GM13977 (cell line): ENCODE data around the gene JPT2.

Experiments used
- DNase-seq: peaks from one replicate; pipeline ENCODE4 v3.0.0; 2012; ENCODE audit warnings: low spot score
- CTCF ChIP-seq: IDR thresholded peaks from 2 replicates; pipeline ENCODE4 v1.5.1; 2012; ENCODE audit warnings: mild to moderate bottlenecking, control low read depth; ENCODE audit not compliant: insufficient read depth; ENCODE audit errors: extremely low read depth, missing control alignments
- in situ Hi-C: fragments of 300-500 bp; cut with MboI; formaldehyde crosslinking; loops from one replicate; pipeline ENCODE4 v1.12.0; 2022; ENCODE audit warnings: low sequenced_read_pairs, low pct_unique_long_range_greater_than_20kb, mixed read lengths, inconsistent platforms; ENCODE audit not compliant: unreplicated experiment

The JPT2 gene

DNA sequence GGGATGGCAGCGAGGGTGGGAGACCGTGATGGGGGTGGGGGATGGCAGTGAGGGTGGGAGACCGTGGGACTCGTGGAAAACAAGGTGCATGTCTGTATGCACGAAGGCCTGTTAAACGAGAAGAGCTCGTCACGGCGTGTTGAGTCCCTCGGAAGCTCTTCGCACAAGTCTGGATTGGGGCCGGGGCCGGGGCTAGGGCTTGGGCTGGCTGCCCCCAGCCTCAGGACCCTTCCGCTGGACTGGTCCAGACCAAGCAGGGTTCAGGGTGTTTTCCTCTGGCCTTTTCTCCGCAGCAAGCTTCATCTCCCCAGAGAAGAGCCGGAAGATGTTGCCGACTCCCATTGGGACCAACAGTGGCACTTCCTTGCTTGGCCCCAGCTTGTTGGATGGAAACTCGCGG is 7.7 kb upstream of the JPT2 start:
- no peak for DNase-seq
- in situ Hi-C loops, result no loop called here
- no peak for TF ChIP-seq CTCF

- no peak for TF ChIP-seq CTCF
- no peak for DNase-seq
- in situ Hi-C loops, result no loop called here
Measured at GRCh38 chr16:1670866-1671265, 7.2 kb upstream of the JPT2 start.

DNA sequence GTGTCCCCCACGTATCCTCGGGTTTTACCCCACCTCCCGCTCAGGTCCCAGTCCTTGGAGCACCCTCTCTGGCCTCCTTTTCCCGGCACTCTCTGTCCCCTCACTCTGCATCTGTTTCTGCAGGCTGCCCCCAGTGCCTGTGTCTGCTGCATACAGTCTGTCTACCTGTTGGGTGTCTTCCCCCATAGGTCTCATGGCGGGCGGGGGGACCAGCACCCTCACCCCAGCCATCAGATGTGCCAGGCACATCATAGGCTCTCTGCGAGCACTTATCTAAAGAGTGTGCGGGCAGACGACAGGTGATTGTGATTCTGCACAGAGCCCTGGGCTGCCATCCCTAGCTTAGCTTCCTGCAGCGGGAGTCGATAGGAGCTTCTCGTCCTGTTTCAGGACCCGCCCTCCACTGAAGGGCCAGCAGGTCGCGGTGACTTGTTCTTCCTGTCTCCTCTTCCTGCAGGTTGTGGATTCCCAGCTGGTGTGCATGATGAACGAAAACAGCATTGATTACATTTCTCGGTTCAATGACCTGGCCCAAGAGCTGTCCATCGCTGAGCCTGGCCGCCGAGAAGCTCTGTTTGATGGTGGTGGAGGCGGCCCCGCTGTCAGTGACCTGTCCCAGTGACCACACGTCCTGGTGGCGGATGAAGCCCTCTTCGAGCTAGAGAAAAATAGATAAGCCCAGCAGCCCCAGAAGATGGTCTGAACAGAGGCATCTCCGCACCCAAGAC is 4.5 kb upstream of the JPT2 start:
- in situ Hi-C loops, result no loop called here
- no peak for TF ChIP-seq CTCF

DNA sequence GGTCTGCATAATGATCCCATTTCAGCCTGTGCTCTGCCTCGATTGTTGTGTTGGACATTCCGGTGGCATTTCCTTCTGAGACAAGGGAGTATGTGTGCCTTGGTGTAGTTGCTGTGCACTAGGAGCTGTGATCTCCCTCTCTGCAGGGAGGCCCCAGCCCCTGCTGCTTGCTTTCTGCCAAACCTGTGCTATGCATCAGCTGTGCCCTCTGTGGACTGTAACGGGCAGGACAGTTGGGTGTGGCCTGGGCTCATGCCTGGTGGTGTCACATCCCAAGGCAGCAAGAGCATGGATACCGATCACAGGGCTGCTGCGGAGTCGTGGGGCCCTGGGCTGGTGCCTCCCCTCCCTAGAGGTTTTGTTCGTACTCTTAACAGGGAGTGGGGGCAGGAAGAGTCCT is 3.8 kb upstream of the JPT2 start:
- no peak for TF ChIP-seq CTCF
- in situ Hi-C loops, result no loop called here
- DNase-seq, result no peak

More for the DNA sequence above, 4.5 kb upstream of the JPT2 start:
- DNase-seq, result no peak

DNA sequence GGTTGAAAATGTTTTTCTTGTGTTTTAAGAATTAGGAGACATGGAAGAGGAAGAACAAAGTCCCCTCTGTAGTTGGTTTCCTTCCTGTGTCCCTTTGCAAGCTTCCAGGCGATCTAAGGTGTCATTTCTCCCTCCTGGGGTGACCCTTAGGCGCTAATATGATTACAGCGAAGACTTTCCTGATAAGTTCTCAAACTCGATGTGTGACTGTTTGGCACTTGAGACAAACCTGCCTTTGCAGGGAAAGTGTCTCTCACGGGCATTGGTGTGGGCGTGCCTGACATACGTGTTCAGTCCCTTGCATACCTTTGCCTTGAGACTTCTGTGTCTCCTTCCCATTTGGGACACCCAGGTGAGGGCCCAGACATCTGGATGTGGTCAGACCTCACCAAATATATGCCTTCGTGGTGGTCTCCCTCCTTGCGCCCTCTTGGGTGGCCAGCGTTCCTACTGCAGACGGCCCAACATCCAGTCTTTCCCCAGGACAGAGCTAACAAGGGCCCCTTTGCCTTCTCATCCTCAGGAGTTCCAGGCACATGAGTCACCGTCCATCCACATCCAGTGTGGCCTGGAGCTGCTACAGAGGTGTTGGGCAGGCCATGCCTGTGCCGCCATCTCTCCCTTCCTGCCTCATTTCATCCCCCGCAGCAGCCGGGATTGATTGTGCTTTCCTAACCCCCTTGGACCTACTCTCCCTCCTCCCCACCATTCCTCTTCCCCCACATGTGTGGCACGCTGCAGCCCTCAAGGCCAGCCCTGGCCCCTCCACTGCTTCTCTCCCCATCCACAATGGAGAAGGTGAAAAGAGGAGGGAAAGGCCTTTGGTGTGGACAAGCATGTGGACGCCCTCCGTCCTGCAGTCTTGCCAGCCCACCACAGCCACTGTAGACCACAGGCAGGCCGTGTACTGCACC is 3.1 kb upstream of the JPT2 start:
- DNase-seq, result no peak

GRCh38 chr16:1676661-1677060 is 1.4 kb upstream of the JPT2 start:
- no peak for TF ChIP-seq CTCF
- no peak for DNase-seq
- in situ Hi-C loops, result no loop called here

More for the DNA sequence above, 3.1 kb upstream of the JPT2 start:
- no peak for TF ChIP-seq CTCF
- in situ Hi-C loops, result no loop called here
